Duodenal mucosa (tissue), 2 donors: ENCODE data around the gene MRPL53.

Experiments
- H3K27ac ChIP-seq: one replicate; pipeline ENCODE4 v1.7.0; 2013; ENCODE audit warnings: low read depth, low read length
- H3K27me3 ChIP-seq, 2 donors: one replicate each; pipeline ENCODE4 v1.7.0; 2013; ENCODE audit warnings: low read length in 2 of 2, control low read depth in 1 of 2; ENCODE audit not compliant: insufficient read depth in 2 of 2, control insufficient read depth in 1 of 2
- H3K36me3 ChIP-seq, 2 donors: one replicate each; pipeline ENCODE4 v1.7.0; 2013; ENCODE audit warnings: low read length in 2 of 2, control low read depth in 1 of 2; ENCODE audit not compliant: insufficient read depth in 2 of 2, control insufficient read depth in 1 of 2
- H3K4me1 ChIP-seq, 2 donors: one replicate each; pipeline ENCODE4 v1.7.0; 2013; ENCODE audit warnings: low read length in 2 of 2, control low read depth in 1 of 2; ENCODE audit not compliant: insufficient read depth in 2 of 2, control insufficient read depth in 1 of 2
- H3K4me3 ChIP-seq, 2 donors: one replicate each; pipeline ENCODE4 v1.7.0; 2013; ENCODE audit warnings: low read length in 2 of 2, low read depth in 1 of 2
- H3K9ac ChIP-seq, 2 donors: one replicate each; pipeline ENCODE4 v1.7.0; 2013; ENCODE audit warnings: low read length in 2 of 2, low read depth in 1 of 2
- H3K9me3 ChIP-seq, 2 donors: one replicate each; pipeline ENCODE4 v1.7.0; 2013; ENCODE audit warnings: low read length in 2 of 2, control low read depth in 1 of 2; ENCODE audit not compliant: control insufficient read depth in 1 of 2

The MRPL53 gene

GRCh38 chr2:74510272-74510671 is 37.8 kb upstream of the MRPL53 start:
- Histone ChIP-seq H3K9me3 (no peaks in the 10 kb centered on the region), H3K4me3 (no peak overlapping the region), H3K36me3 (peaks cover 0 to 7% of the 10 kb centered on the region in 2 donors), H3K9ac (no peak overlapping the region), H3K4me1 (peaks cover 20 to 32% of the 10 kb centered on the region in 2 donors), H3K27ac (no peak overlapping the region), H3K27me3 (peaks cover 36 to 62% of the 10 kb centered on the region in 2 donors)

- Histone ChIP-seq H3K4me1 (peaks cover 36 to 37% of the 10 kb centered on the region in 2 donors), H3K27ac (peak overlapping the region; percentile 100), H3K36me3 (peaks cover 0 to 11% of the 10 kb centered on the region in 2 donors), H3K27me3 (peaks cover 15 to 39% of the 10 kb centered on the region in 2 donors), H3K4me3 (peak overlapping the region; percentile 94 to 98), H3K9ac (peak overlapping the region; percentile 77 to 89), H3K9me3 (no peaks in the 10 kb centered on the region)
These were observed 35.5 kb upstream of the MRPL53 start for GRCh38 chr2:74507926-74508520.

GRCh38 chr2:74507145-74507925 is 34.9 kb upstream of the MRPL53 start, which contains the start of gene PCGF1:
Gene PCGF1, minus strand, starts transcription at chr2:74507695. Its CDS starts 27 bp downstream, at chr2:74507668.
- no peaks in the 10 kb centered on the region for H3K9me3 ChIP-seq
- peak within 1 kb of the TSS; percentile 94 to 98 for H3K4me3 ChIP-seq
- H3K9ac ChIP-seq: peak within 1 kb of the TSS; percentile 89 to 100
- peaks cover 9 to 32% of the 10 kb centered on the region in 2 donors for H3K27me3 ChIP-seq
- peaks cover 0 to 11% of the 10 kb centered on the region in 2 donors for H3K36me3 ChIP-seq
- peak within 1 kb of the TSS; percentile 100 for H3K27ac ChIP-seq
- H3K4me1 ChIP-seq: peaks cover 36 to 38% of the 10 kb centered on the region in 2 donors

GRCh38 chr2:74505448-74506246 is 33.2 kb upstream of the MRPL53 start:
- Histone ChIP-seq H3K9ac (peak overlapping the region in 1 of 2 donors; percentile 43), H3K9me3 (no peaks in the 10 kb centered on the region), H3K4me1 (peaks cover 46 to 49% of the 10 kb centered on the region in 2 donors), H3K4me3 (peak overlapping the region; percentile 33 to 43), H3K27me3 (peaks cover 0 to 17% of the 10 kb centered on the region in 2 donors), H3K36me3 (peaks cover 0 to 11% of the 10 kb centered on the region in 2 donors), H3K27ac (no peak overlapping the region)

GRCh38 chr2:74504591-74504990 is 32.1 kb upstream of the MRPL53 start:
- Histone ChIP-seq H3K36me3 (peaks cover 0 to 11% of the 10 kb centered on the region in 2 donors), H3K27me3 (peaks cover 0 to 14% of the 10 kb centered on the region in 2 donors), H3K9ac (no peak overlapping the region), H3K4me1 (peaks cover 57 to 58% of the 10 kb centered on the region in 2 donors), H3K9me3 (no peaks in the 10 kb centered on the region), H3K27ac (no peak overlapping the region), H3K4me3 (peak overlapping the region; percentile 88 to 94)

- H3K27ac ChIP-seq: peak overlapping the region; percentile 81
- H3K4me3 ChIP-seq: peak overlapping the region; percentile 88 to 94
- peaks cover 0 to 13% of the 10 kb centered on the region in 2 donors for H3K27me3 ChIP-seq
- peak overlapping the region; percentile 92 to 98 for H3K9ac ChIP-seq
- H3K4me1 ChIP-seq: peaks cover 61 to 64% of the 10 kb centered on the region in 2 donors
- H3K36me3 ChIP-seq: peaks cover 0 to 11% of the 10 kb centered on the region in 2 donors
- no peaks in the 10 kb centered on the region for H3K9me3 ChIP-seq
These were observed 31.3 kb upstream of the MRPL53 start for GRCh38 chr2:74503506-74504475.

- peak overlapping the region; percentile 88 for H3K27ac ChIP-seq
- peaks cover 62 to 67% of the 10 kb centered on the region in 2 donors for H3K4me1 ChIP-seq
- peak overlapping the region; percentile 88 to 94 for H3K4me3 ChIP-seq
- peaks cover 0 to 11% of the 10 kb centered on the region in 2 donors for H3K36me3 ChIP-seq
- H3K27me3 ChIP-seq: peaks cover 0 to 12% of the 10 kb centered on the region in 2 donors
- no peaks in the 10 kb centered on the region for H3K9me3 ChIP-seq
- peak overlapping the region; percentile 92 to 98 for H3K9ac ChIP-seq
These were observed 30.4 kb upstream of the MRPL53 start for GRCh38 chr2:74502720-74503505.

- H3K9me3 ChIP-seq: no peaks in the 10 kb centered on the region
- H3K27ac ChIP-seq: peak overlapping the region; percentile 88
- H3K4me3 ChIP-seq: peak overlapping the region; percentile 88 to 94
- peaks cover 62 to 74% of the 10 kb centered on the region in 2 donors for H3K4me1 ChIP-seq
- H3K9ac ChIP-seq: peak overlapping the region; percentile 92 to 98
- peaks cover 0 to 11% of the 10 kb centered on the region in 2 donors for H3K36me3 ChIP-seq
- peaks cover 0 to 12% of the 10 kb centered on the region in 2 donors for H3K27me3 ChIP-seq
These were observed 29.8 kb upstream of the MRPL53 start for GRCh38 chr2:74502147-74502719.
